Measurements from ENCODE around the gene NAALADL2. TPM values are rescaled to one million over a fixed set of nuclear protein-coding genes. Genes with fewer than 3 reads are reported as not detected.

NAALADL2 gene
- total and polyA plus RNA-seq, 2 of the 13 experiments (the other 11 are each of a cell fraction or from before 2014, with no cell fraction given), result 0.08 TPM; not detected in 1

- no peak for TF ChIP-seq ZNF570 (CRISPR knock-in tag; IDR thresholded peaks at IDR 0.05; ENCODE audit: borderline replicate concordance)
- TF ChIP-seq TSC22D2 (CRISPR knock-in tag; IDR thresholded peaks at IDR 0.05; ENCODE audit: borderline replicate concordance), result no peak
- no peak for TF ChIP-seq FOXJ3 (CRISPR knock-in tag; IDR thresholded peaks at IDR 0.05; ENCODE audit: borderline replicate concordance)
- no peak for TF ChIP-seq SALL2 (CRISPR knock-in tag; IDR thresholded peaks at IDR 0.05)
- TF ChIP-seq JARID2 (CRISPR knock-in tag; IDR thresholded peaks at IDR 0.05; ENCODE audit: insufficient replicate concordance), result no peak
- TF ChIP-seq MEIS1 (CRISPR knock-in tag; IDR thresholded peaks at IDR 0.05; ENCODE audit: borderline replicate concordance), result no peak
- TF ChIP-seq ZNF558 (CRISPR knock-in tag; IDR thresholded peaks at IDR 0.05; ENCODE audit: borderline replicate concordance), result no peak
- no peak for TF ChIP-seq ARHGAP35 (CRISPR knock-in tag; IDR thresholded peaks at IDR 0.05; ENCODE audit: borderline replicate concordance)
- TF ChIP-seq SCMH1 (CRISPR knock-in tag; IDR thresholded peaks at IDR 0.05; ENCODE audit: borderline replicate concordance), result no peak
- no peak for TF ChIP-seq FOXO4 (CRISPR knock-in tag; conservative IDR thresholded peaks at IDR 0.05)
- TF ChIP-seq PPARG (CRISPR knock-in tag; conservative IDR thresholded peaks at IDR 0.05), result no peak
Measured at GRCh38 chr3:175585898-175586297, 726.8 kb downstream of the NAALADL2 start (continued).

- Histone ChIP-seq H3K4me2 (ENCODE audit: low read depth, low read length) (no peak overlapping the region), H4K20me1 (ENCODE audit: insufficient read depth, low read length) (no peaks in the 10 kb centered on the region), H3K27ac (ENCODE audit: extremely low read length, insufficient read depth, low read length) (no peak overlapping the region), H2AFZ (ENCODE audit: low read length) (no peak overlapping the region), H3K79me2 (ENCODE audit: insufficient read depth, low read length) (no peaks in the 10 kb centered on the region), H3K4me1 (ENCODE audit: insufficient read depth, low read length) (no peaks in the 10 kb centered on the region), H3K4me3 (replicated peaks in 1 of 3; ENCODE audit: insufficient read depth in 1 of 3, low read depth in 2 of 3, low read length in 3 of 3) (no peak overlapping the region), H3K27me3 (ENCODE audit: control insufficient read depth in 1 of 2, insufficient read depth in 2 of 2, low read length in 2 of 2) (no peaks in the 10 kb centered on the region), H3K36me3 (replicated peaks in 1 of 2; ENCODE audit: control insufficient read depth in 1 of 2, insufficient read depth in 2 of 2, low read length in 2 of 2) (no peaks in the 10 kb centered on the region), H3K9me3 (ENCODE audit: low read length) (peaks cover 26% of the 10 kb centered on the region), H3K9ac (ENCODE audit: insufficient read depth, low read depth, low read length) (no peak overlapping the region)
- FAIRE-seq (no peak), ATAC-seq (no peak), DNase-seq (ENCODE audit: low spot score) (no peak)
- ChIA-PET CTCF (ENCODE audit: low intra/inter-chr PET ratio, low total read pairs) (no interaction called here), POLR2A (no interaction called here)
- TF ChIP-seq ZNF740 (CRISPR knock-in tag; IDR thresholded peaks at IDR 0.05) (no peak), ZHX2 (IDR thresholded peaks at IDR 0.05; ENCODE audit: low read depth) (no peak), ZHX2 (CRISPR knock-in tag; IDR thresholded peaks at IDR 0.05; ENCODE audit: borderline replicate concordance) (no peak), ZNF256 (CRISPR knock-in tag; conservative IDR thresholded peaks at IDR 0.05) (no peak), ZNF569 (CRISPR knock-in tag; IDR thresholded peaks at IDR 0.05; ENCODE audit: borderline replicate concordance) (no peak)
- intact Hi-C loops (cut with micrococcal nuclease; ENCODE audit: unreplicated experiment), result no loop called here
- in situ Hi-C loops (cut with HindIII; ENCODE audit: extremely low pct_ligation_motif_present, low pct_unique_long_range_greater_than_20kb), result no loop called here
- 0% methylated on average over 3 of the region's 3 CpGs for WGBS (ENCODE audit: low lambda C conversion rate)
- no TSS peak for BruUV-seq (replicated peaks)
Measured at GRCh38 chr3:175590745-175591144, 731.6 kb downstream of the NAALADL2 start.
